ENCODE results near the gene LIMS2.

DNA sequence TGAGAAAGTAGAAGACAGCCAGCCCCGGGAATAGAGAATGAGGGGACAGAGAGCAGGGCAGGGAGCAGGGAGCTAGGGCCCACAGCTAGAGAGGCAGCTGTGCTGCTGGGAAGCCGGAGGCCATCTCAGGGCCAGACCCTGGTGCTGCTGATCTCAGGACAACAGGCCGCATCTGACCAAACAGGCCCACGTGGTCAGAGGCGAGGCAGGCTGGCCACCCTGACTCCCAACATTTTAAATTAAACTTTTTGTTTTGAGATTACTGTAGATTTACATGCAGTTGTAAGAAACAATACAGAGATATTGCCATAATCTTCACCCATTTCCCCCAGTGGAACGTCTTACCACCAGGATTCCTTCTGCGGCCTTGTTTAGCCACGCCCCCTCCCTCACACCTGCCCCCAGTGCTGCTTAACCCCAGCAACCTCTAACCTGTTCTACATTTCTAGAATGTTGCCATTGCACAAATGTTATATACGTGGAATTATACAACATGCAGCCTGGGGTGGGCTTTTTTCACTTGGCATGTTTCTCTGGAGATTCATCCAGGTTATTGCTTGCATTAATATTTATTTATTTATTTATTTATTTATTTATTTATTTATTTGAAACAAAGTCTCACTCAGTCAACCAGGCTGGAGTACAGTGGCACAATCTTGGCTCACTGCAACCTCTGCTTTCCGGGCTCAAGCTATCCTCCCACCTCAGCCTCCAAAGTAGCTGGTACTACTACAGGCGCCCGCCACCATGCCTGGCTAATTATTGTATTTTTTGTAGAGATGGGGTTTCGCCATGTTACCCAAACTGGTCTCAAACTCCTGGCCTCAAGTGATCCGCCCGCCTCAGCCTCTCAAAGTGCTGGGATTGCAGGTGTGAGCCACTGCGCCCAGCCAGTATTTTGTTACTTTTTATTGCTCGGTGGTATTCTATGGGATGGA lies 78.0 kb downstream of the LIMS2 start:
- TF ChIP-seq, protein P1, sequence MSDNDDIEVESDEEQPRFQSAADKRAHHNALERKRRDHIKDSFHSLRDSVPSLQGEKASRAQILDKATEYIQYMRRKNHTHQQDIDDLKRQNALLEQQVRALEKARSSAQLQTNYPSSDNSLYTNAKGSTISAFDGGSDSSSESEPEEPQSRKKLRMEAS (IDR thresholded peaks at IDR 0.05): no peak
- no peak for TF ChIP-seq POLR2A (IDR thresholded peaks at IDR 0.05; ENCODE audit: low read length)
- no peak for TF ChIP-seq KDM1A (IDR thresholded peaks at IDR 0.05; ENCODE audit: low read depth)
- TF ChIP-seq, protein P2, sequence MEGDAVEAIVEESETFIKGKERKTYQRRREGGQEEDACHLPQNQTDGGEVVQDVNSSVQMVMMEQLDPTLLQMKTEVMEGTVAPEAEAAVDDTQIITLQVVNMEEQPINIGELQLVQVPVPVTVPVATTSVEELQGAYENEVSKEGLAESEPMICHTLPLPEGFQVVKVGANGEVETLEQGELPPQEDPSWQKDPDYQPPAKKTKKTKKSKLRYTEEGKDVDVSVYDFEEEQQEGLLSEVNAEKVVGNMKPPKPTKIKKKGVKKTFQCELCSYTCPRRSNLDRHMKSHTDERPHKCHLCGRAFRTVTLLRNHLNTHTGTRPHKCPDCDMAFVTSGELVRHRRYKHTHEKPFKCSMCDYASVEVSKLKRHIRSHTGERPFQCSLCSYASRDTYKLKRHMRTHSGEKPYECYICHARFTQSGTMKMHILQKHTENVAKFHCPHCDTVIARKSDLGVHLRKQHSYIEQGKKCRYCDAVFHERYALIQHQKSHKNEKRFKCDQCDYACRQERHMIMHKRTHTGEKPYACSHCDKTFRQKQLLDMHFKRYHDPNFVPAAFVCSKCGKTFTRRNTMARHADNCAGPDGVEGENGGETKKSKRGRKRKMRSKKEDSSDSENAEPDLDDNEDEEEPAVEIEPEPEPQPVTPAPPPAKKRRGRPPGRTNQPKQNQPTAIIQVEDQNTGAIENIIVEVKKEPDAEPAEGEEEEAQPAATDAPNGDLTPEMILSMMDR (IDR thresholded peaks at IDR 0.05): no peak
- no peak for TF ChIP-seq EP300 (IDR thresholded peaks at IDR 0.05)
